Activated CD4-positive, alpha-beta T cell treated with anti-CD3 and anti-CD28 coated beads, Interleukin-2, amount 10 ng/mL, durations not matched to agents 24 days and 14 days (primary cell): ENCODE measurements around the gene SSBP2. TPM values are rescaled to one million over a fixed set of nuclear protein-coding genes. Genes with fewer than 3 reads are reported as not detected.
A peak's percentile ranks its signal among the peaks of the same experiment; 100 is the strongest.

ENCODE experiments used
- DNase-seq: peaks from one replicate; pipeline ENCODE4 v3.0.0; 2022
- H3K27ac Mint-ChIP-seq: one replicate; pipeline ENCODE4 v1.8.0; 2022; ENCODE audit warnings: mild to moderate bottlenecking, mixed read lengths
- H3K27me3 Mint-ChIP-seq: one replicate; pipeline ENCODE4 v1.8.0; 2022; ENCODE audit warnings: mixed read lengths
- H3K36me3 Mint-ChIP-seq: one replicate; pipeline ENCODE4 v1.8.0; 2022; ENCODE audit warnings: low read depth, mild to moderate bottlenecking, mixed read lengths
- H3K4me1 Mint-ChIP-seq: one replicate; pipeline ENCODE4 v1.8.0; 2021; ENCODE audit warnings: mixed read lengths
- H3K4me3 Mint-ChIP-seq: one replicate; pipeline ENCODE4 v1.8.0; 2022; ENCODE audit warnings: mild to moderate bottlenecking, moderate library complexity, mixed read lengths
- H3K9me3 Mint-ChIP-seq: one replicate; pipeline ENCODE4 v1.8.0; 2021; ENCODE audit warnings: mixed read lengths
- intact Hi-C: fragments of 100-400 bp; cut with micrococcal nuclease; formaldehyde crosslinking; loops from one replicate; pipeline ENCODE4 v1.15.1; 2023
- total RNA-seq: library from RNA; stranded (reverse); gene quantifications from 2 replicates; pipeline ENCODE4 v1.2.3, GENCODE V29; 2022

SSBP2 gene
- total RNA-seq, 1 donor from 2014 or later, result 13.1 TPM

DNA sequence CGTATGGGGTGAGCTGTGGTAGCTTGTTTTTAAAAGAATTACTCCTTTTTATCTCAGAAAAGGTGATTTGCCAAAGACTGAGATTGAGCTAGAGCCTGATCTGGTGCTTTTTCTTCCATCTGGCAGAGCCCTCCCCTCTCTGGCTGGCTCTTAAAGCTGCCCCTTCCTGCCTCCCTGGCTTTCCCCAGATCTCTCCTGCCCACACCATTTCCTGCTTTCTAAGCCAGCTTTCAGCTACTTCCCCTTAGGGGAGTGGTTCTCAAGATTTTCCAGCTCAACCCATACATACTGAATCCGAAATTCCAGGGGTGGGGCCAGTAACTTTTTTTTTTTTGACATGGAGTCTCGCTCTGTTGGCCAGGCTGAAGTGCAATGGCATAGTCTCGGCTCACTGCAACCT, 352.2 kb downstream of the SSBP2 start:
- intact Hi-C loops, result no loop called here
- DNase-seq, result no peak
- Mint-ChIP-seq H3K4me1 (peaks cover 2% of the 10 kb centered on the region), H3K27me3 (peaks cover 25% of the 10 kb centered on the region), H3K9me3 (no peaks in the 10 kb centered on the region), H3K27ac (no peak overlapping the region), H3K36me3 (no peaks in the 10 kb centered on the region), H3K4me3 (no peak overlapping the region)

DNA sequence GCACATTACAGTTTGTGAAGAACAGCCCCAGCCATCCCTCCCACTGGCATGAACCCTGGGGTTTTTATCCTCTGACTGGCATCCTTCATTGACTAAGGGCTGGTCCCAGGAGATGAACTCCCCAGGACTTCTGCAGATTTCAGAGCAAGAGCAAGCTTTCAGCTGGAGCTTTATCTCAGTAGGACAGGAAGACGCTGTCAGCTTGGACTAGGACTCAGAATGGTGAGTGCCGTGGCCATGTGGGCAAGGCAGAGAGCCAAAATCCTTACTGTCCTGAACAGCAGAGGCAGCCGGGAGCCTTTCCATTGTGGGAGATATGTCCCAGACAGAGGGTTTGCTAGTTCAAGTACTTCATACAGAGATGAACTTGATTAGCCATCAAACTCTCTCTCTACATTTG, 353.7 kb downstream of the SSBP2 start:
- no peak for DNase-seq
- H3K9me3 Mint-ChIP-seq, result no peaks in the 10 kb centered on the region
- H3K4me3 Mint-ChIP-seq, result no peak overlapping the region
- intact Hi-C loops, result no loop called here
- no peaks in the 10 kb centered on the region for H3K36me3 Mint-ChIP-seq
- no peak overlapping the region for H3K27ac Mint-ChIP-seq
- peaks cover 35% of the 10 kb centered on the region for H3K27me3 Mint-ChIP-seq
- H3K4me1 Mint-ChIP-seq, result peaks cover 5% of the 10 kb centered on the region

GRCh38 chr5:81395262-81395661, 355.6 kb downstream of the SSBP2 start:
- Mint-ChIP-seq H3K9me3 (no peaks in the 10 kb centered on the region), H3K27ac (no peak overlapping the region), H3K36me3 (no peaks in the 10 kb centered on the region), H3K27me3 (peaks cover 45% of the 10 kb centered on the region), H3K4me3 (no peak overlapping the region), H3K4me1 (peaks cover 5% of the 10 kb centered on the region)
- intact Hi-C loops, result no loop called here
- no peak for DNase-seq

GRCh38 chr5:81393783-81394718, 356.8 kb downstream of the SSBP2 start, which contains the start of gene ACOT12:
ACOT12 (minus strand) TSS chr5:81394134; CDS start chr5:81394114, 20 bp downstream.
- intact Hi-C loops, result no loop called here
- Mint-ChIP-seq H3K27me3 (peaks cover 45% of the 10 kb centered on the region), H3K9me3 (peaks cover under 1% of the 10 kb centered on the region), H3K36me3 (no peaks in the 10 kb centered on the region), H3K4me3 (peak within 1 kb of the TSS; percentile 49), H3K4me1 (peaks cover 5% of the 10 kb centered on the region), H3K27ac (no peak within 1 kb of the TSS)
- DNase-seq, result no peak

- Mint-ChIP-seq H3K4me3 (peak overlapping the region; percentile 49), H3K4me1 (peaks cover 2% of the 10 kb centered on the region), H3K9me3 (peaks cover 4% of the 10 kb centered on the region), H3K27me3 (peaks cover 44% of the 10 kb centered on the region), H3K27ac (no peak overlapping the region), H3K36me3 (no peaks in the 10 kb centered on the region)
- intact Hi-C loops, result no loop called here
- no peak for DNase-seq
Observed at GRCh38 chr5:81393430-81393782, 357.5 kb downstream of the SSBP2 start.

DNA sequence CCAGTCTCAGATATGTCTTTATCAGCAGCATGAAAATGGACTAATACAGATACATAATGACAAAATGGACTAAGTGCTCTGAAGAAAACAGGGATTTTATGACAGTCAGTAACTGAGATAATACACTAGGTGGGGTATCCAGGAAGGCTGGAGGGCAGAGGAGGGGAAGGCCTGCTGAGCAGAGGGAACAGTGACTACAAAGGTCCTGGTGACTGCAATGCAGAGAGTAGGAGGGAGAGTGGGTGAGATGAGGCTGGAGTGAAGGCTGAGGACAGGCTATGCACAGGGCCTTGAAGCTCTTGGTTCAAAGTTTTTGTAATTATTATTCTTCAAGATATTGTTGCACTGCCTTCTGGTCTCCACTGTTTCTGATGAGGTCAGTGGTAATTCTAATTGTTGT, 361.9 kb downstream of the SSBP2 start:
- no peak overlapping the region for H3K4me3 Mint-ChIP-seq
- no peak for DNase-seq
- H3K9me3 Mint-ChIP-seq, result peaks cover 4% of the 10 kb centered on the region
- peaks cover 2% of the 10 kb centered on the region for H3K4me1 Mint-ChIP-seq
- intact Hi-C loops, result no loop called here
- no peak overlapping the region for H3K27ac Mint-ChIP-seq
- H3K27me3 Mint-ChIP-seq, result peaks cover 28% of the 10 kb centered on the region
- no peaks in the 10 kb centered on the region for H3K36me3 Mint-ChIP-seq

DNA sequence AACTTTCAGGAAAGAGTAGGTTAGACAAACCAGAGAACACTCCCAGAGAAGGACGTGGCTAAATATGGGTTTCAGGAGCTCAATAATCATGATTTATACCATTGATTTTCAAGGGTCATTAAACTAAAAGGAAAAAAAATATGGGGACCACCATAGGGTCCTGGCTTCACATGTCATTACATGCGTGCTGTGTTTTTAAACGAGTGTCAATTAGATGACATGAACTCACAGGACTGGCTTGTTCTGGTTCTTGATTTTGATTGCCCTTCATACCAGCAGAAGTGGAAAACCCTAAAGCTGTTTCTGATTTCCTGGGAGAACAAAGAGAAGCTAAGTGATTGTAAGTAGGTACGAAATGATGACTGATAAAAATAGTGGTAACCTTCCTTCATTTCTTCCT, 362.7 kb downstream of the SSBP2 start:
- Mint-ChIP-seq H3K36me3 (no peaks in the 10 kb centered on the region), H3K4me3 (no peak overlapping the region), H3K9me3 (peaks cover 4% of the 10 kb centered on the region), H3K4me1 (no peaks in the 10 kb centered on the region), H3K27ac (no peak overlapping the region), H3K27me3 (peaks cover 23% of the 10 kb centered on the region)
- no peak for DNase-seq
- intact Hi-C loops, result no loop called here

GRCh38 chr5:81383867-81384266, 367.0 kb downstream of the SSBP2 start:
- no peak for DNase-seq
- intact Hi-C loops, result no loop called here
- H3K27ac Mint-ChIP-seq, result no peak overlapping the region
- H3K36me3 Mint-ChIP-seq, result no peaks in the 10 kb centered on the region
- peaks cover 2% of the 10 kb centered on the region for H3K9me3 Mint-ChIP-seq
- no peak overlapping the region for H3K4me3 Mint-ChIP-seq
- peaks cover 9% of the 10 kb centered on the region for H3K27me3 Mint-ChIP-seq
- no peaks in the 10 kb centered on the region for H3K4me1 Mint-ChIP-seq

GRCh38 chr5:81371354-81371876, 379.5 kb downstream of the SSBP2 start:
- Mint-ChIP-seq H3K27me3 (peaks cover 18% of the 10 kb centered on the region), H3K4me3 (no peak overlapping the region), H3K9me3 (no peaks in the 10 kb centered on the region), H3K36me3 (no peaks in the 10 kb centered on the region), H3K27ac (no peak overlapping the region), H3K4me1 (no peaks in the 10 kb centered on the region)
- DNase-seq, result no peak
- intact Hi-C loops, result no loop called here

GRCh38 chr5:81370912-81371311, 380.0 kb downstream of the SSBP2 start:
- no peak for DNase-seq
- Mint-ChIP-seq H3K4me1 (no peaks in the 10 kb centered on the region), H3K4me3 (no peak overlapping the region), H3K9me3 (no peaks in the 10 kb centered on the region), H3K27me3 (peaks cover 20% of the 10 kb centered on the region), H3K27ac (no peak overlapping the region), H3K36me3 (no peaks in the 10 kb centered on the region)
- intact Hi-C loops, result no loop called here

- intact Hi-C loops, result no loop called here
Observed at GRCh38 chr5:81365541-81365940, 385.4 kb downstream of the SSBP2 start.

GRCh38 chr5:81363093-81363871, 387.6 kb downstream of the SSBP2 start:
- H3K36me3 Mint-ChIP-seq, result no peaks in the 10 kb centered on the region
- no peak overlapping the region for H3K4me3 Mint-ChIP-seq
- intact Hi-C loops, result no loop called here
- no peak for DNase-seq
- H3K27me3 Mint-ChIP-seq, result peaks cover 11% of the 10 kb centered on the region
- H3K27ac Mint-ChIP-seq, result no peak overlapping the region
- no peaks in the 10 kb centered on the region for H3K4me1 Mint-ChIP-seq
- no peaks in the 10 kb centered on the region for H3K9me3 Mint-ChIP-seq

More at GRCh38 chr5:81365541-81365940, 385.4 kb downstream of the SSBP2 start:
- Mint-ChIP-seq H3K36me3 (no peaks in the 10 kb centered on the region), H3K9me3 (no peaks in the 10 kb centered on the region), H3K4me3 (no peak overlapping the region), H3K27ac (no peak overlapping the region), H3K27me3 (peaks cover 7% of the 10 kb centered on the region), H3K4me1 (no peaks in the 10 kb centered on the region)
- no peak for DNase-seq
